HG02884 (cell line): ENCODE results near the gene PTPN5.

Experiments
- ATAC-seq: cut with Tn5 transposase; IDR thresholded peaks from one replicate; pipeline ENCODE4 v1.9.1; 2021; ENCODE audit warnings: mild to moderate bottlenecking, moderate library complexity; ENCODE audit not compliant: unreplicated experiment

The PTPN5 gene

GRCh38 chr11:18773681-18774080, 17.9 kb downstream of the PTPN5 start:
- ATAC-seq = no peak

GRCh38 chr11:18773104-18773503, 18.5 kb downstream of the PTPN5 start:
- no peak for ATAC-seq

DNA sequence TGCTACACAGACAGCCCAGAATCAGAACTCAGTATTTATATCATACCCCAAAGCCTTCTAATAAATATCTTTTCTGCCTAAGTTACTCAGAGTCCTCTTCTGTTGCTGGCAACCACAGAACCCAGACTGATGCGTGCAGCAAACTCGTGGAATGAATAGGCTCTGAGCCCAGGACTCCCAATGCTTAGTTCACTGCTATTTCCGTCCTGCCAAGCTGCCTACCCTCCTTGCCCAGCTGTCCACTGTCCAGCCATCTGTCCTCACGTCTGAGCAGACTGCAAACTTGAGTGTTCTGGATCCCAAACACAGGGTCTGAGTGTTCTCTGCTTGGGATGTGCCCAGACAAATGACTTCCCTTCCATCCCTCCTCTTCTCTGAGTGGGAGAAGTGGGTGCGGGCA, 19.4 kb downstream of the PTPN5 start:
- no peak for ATAC-seq

GRCh38 chr11:18771266-18772035, 20.1 kb downstream of the PTPN5 start:
- ATAC-seq = no peak

- ATAC-seq = no peak
Measured at GRCh38 chr11:18770479-18771125, 21.0 kb downstream of the PTPN5 start.

DNA sequence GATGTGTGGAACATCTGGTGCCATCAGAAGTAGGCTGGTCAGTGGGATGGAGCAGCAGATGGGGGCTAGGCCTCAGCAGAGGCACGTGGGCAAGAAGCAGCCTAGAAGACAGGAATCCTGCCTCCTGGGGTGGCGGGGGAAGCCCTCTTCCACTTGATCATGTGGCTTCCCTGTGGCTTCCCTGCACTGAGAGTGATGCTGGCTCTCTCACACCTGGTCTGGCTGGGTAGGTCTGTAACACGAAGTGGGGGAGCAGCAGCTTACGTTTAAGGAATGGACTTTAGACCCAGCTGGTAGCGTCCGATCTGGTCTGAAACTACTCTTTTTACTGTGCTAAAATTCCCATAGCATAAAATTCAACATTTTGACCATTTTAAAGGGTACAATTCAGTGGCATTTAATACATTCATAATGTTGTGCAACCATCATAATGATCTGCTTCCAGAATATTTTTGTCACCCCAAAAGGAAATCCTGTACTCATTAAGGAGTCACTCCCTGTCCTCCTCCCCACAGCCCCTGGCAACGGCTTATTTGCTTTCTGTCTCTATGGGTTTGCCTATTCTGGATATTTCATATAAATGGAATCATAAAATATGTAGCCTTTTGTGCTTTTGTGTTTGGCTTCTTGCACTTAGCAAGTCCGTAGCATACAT, 21.7 kb downstream of the PTPN5 start:
- peak; percentile 42 for ATAC-seq

DNA sequence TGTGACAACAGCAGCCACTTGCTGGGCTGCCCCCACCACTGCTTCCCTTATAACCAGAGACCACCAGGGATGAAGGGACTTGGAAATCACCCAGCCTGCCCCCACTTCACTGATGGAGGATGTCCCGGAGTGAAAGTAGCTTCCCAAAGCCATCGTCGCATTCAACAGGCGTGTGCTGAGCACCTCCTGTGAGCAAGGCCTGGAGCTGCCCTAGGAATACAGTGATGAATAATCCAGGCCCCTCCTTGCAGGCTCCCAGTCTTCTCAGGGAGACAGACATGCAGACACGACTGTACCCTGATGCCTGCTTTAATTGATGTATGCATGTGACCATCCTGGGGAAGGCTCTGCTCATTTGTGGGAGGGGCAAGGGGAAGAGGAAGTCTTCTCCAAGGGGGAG, 22.6 kb downstream of the PTPN5 start:
- no peak for ATAC-seq

DNA sequence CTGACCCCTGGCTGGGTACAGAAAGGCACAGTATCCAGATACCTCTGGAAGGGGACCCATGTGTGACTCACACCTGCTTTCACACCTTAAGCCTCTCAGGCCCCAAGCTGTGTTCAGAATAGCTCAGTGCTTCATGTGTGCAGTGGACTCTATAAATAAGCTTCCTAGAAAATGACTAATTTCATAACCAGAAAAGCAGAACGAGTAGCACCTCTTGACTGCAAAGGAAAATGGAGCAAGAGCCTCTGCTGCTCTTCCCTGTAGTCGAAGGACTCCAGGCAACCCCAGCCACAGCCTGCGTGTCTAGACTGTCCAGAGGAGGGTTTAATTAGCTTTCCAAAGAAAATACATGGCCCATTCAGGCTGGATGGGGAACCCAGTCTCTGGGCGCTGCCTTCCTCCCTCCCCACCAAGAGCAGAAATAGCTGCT, 23.1 kb downstream of the PTPN5 start:
- ATAC-seq = peak; percentile 86

- no peak for ATAC-seq
Measured at GRCh38 chr11:18766015-18766414, 25.6 kb downstream of the PTPN5 start.

DNA sequence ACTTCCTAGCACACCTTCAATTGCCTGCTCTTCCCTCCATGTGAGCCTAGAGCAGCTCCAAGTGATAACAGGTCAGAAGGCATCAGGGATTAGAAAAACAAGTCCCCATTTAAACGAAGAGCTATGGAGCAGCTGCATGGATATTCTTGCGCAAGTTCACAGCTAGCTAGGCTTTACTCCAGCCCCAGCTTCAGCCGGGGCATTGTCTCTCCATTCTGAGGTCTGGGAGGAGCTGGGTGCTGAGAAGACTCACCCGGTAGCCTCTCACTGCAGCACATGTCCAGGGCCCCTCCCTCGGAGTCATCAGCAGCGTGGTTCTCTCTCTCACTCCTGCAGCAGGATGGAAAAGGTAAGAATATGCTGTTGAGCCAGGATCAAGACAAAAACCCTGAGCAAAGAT, 26.0 kb downstream of the PTPN5 start:
- ATAC-seq = no peak

DNA sequence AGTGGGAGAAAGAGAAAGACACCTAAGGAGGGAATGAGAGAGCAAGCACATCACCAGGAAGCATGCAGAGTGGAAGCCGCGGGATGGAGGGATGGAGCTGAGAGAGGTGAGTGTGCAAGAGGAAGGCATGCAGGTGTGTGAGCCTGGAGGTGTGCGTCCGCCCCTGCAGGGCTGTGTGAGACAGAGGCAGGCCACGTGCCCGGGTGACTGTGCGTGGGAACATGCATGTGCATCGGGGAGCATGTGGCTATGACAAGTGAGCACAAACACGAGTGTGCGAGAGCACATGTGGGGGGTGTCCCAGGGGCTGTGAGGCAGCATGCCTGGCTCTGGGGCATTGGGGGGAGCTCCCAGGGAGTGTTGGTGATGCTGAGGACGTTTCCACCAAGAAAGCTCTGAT, 29.9 kb downstream of the PTPN5 start:
- ATAC-seq = no peak

GRCh38 chr11:18761144-18761543, 30.5 kb downstream of the PTPN5 start:
- no peak for ATAC-seq

GRCh38 chr11:18757811-18758210, 33.8 kb downstream of the PTPN5 start:
- ATAC-seq = no peak

DNA sequence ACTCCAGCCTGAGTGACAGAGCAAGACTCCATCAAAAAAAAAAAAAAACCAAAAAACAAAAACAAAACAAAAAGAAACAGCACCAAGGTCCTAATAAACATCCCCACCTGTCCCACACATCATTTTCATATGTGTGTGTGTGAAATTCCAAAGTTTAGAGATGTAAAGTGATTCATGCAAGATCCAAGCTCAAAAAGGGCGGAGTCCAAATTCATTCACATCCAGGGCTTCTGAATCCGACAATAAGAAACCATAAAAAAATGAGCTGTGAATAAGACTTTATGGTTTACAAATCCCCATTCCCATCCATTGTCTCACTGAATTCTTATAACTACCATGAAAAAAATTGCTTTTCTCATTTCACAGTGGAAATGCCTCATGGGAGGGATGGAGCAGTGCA, 34.7 kb downstream of the PTPN5 start:
- ATAC-seq = no peak

DNA sequence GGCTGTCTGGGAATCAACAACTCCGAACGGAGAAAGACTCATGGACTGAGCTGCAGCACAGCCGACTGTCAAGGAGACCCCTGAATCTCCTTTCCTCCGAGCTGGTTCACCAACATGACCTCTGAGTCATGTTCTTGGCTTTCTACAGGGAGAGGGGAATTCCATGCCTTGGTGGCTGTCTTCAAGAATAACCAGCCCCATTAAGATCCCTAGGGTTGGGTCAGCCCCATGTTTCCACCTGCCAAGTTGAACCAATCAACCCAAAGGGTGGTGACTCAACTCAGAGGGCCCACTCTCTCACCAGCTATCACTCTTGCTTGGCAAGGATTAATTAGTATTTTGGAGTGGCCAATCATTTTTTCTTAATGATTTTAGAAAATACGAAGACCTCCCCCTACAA, 37.3 kb downstream of the PTPN5 start:
- no peak for ATAC-seq

DNA sequence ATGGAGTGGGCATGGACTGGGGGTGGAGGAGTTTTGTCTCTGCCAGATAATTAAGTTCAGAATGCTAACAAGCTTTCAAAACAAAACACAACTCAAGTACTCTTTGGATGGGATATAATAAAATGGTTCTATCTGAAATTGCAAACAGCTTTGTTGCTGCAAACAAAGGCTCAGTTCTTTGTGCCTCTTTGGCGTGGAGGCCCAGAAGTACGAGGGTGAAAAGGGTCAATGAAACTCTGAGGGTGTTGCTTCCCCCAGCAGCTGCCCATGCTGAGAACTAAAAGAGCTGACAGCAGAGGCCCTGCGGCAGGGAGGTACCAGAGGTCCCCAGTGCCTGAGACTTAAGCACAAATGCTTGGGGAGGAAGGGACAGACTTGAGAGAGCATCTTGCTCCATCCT, 39.1 kb downstream of the PTPN5 start:
- ATAC-seq = no peak

GRCh38 chr11:18750944-18751343, 40.7 kb downstream of the PTPN5 start:
- no peak for ATAC-seq

- no peak for ATAC-seq
Measured at GRCh38 chr11:18749681-18750319, 41.8 kb downstream of the PTPN5 start.

GRCh38 chr11:18748766-18749365, 42.7 kb downstream of the PTPN5 start:
- no peak for ATAC-seq

DNA sequence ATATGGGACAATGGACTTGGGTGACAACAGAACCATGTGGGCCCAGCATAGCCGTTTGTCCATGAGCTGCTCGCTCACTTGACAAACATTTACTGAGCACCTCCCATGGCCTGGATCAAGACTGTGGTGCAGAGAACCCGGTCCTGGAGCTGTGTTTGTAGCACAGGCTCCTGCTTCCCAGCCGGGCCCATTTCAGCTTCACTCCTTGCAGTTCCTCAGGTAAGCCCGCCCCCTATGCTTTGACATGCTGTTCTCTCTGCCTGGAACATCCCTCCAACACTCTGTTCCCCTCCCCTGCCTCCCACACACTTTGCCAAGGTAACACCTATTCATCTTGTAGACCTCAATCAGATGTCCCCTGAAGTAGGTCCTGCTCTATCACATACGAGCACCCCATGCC, 46.3 kb downstream of the PTPN5 start:
- no peak for ATAC-seq

GRCh38 chr11:18743900-18744514, 47.6 kb downstream of the PTPN5 start:
- ATAC-seq = no peak
